MM.1S (cell line): ENCODE measurements around the gene LETM1.

ENCODE experiments used
- DNase-seq: peaks from one replicate; pipeline ENCODE4 v3.0.0-alpha.2; 2015
- H2AFZ ChIP-seq: fragments of 300-600 bp; sonication (generic); 2 replicates; pipeline ENCODE4 v1.6.0; 2016; ENCODE audit warnings: antibody characterized with exemption, low read length
- H3F3A ChIP-seq: fragments of 300-600 bp; sonication (generic); 2 replicates; pipeline ENCODE4 v1.6.1; 2016; ENCODE audit warnings: mild to moderate bottlenecking, antibody characterized with exemption, low read length, moderate library complexity, mixed read lengths; ENCODE audit not compliant: insufficient read depth
- H3K27ac ChIP-seq: fragments of 300-600 bp; sonication (generic); 2 replicates; pipeline ENCODE4 v1.5.1; 2016; ENCODE audit warnings: mild to moderate bottlenecking, low read length
- H3K27me3 ChIP-seq: fragments of 300-600 bp; sonication (generic); replicated peaks from 2 replicates; pipeline ENCODE4 v1.6.0; 2016; ENCODE audit warnings: low read length; ENCODE audit not compliant: insufficient read depth
- H3K36me3 ChIP-seq: fragments of 300-600 bp; sonication (generic); replicated peaks from 2 replicates; pipeline ENCODE4 v1.6.1; 2016; ENCODE audit warnings: mild to moderate bottlenecking, low read length, mixed read lengths; ENCODE audit not compliant: insufficient read depth
- H3K4me1 ChIP-seq: fragments of 300-600 bp; sonication (generic); 2 replicates; pipeline ENCODE4 v1.6.1; 2016; ENCODE audit warnings: low read length, mixed read lengths
- H3K4me2 ChIP-seq: fragments of 300-600 bp; sonication (generic); 2 replicates; pipeline ENCODE4 v1.6.0; 2016; ENCODE audit warnings: low read depth, low read length
- H3K4me3 ChIP-seq: fragments of 300-600 bp; sonication (generic); 2 replicates; pipeline ENCODE4 v1.5.1; 2016; ENCODE audit warnings: low read length, mixed read lengths
- H3K79me2 ChIP-seq: fragments of 300-600 bp; sonication (generic); 2 replicates; pipeline ENCODE4 v1.6.1; 2016; ENCODE audit warnings: mixed run types, low read length, mixed read lengths
- H3K9ac ChIP-seq: fragments of 300-600 bp; sonication (generic); 2 replicates; pipeline ENCODE4 v1.6.1; 2016; ENCODE audit warnings: low read length, mixed read lengths
- H3K9me2 ChIP-seq: fragments of 300-600 bp; sonication (generic); replicated peaks from 2 replicates; pipeline ENCODE4 v1.6.1; 2016; ENCODE audit warnings: mild to moderate bottlenecking, low read length, mixed read lengths; ENCODE audit not compliant: insufficient read depth
- H3K9me3 ChIP-seq: fragments of 300-600 bp; sonication (generic); replicated peaks from 2 replicates; pipeline ENCODE4 v1.6.1; 2016; ENCODE audit warnings: mild to moderate bottlenecking, low read length, mixed read lengths; ENCODE audit not compliant: insufficient read depth
- H4K20me1 ChIP-seq: fragments of 300-600 bp; sonication (generic); 2 replicates; pipeline ENCODE4 v1.6.1; 2016; ENCODE audit warnings: mild to moderate bottlenecking, low read length, moderate library complexity, mixed read lengths; ENCODE audit not compliant: insufficient read depth
- CTCF ChIP-seq: fragments of 300-600 bp; sonication (generic); IDR thresholded peaks from 2 replicates; pipeline ENCODE4 v1.5.1; 2016; ENCODE audit warnings: antibody characterized with exemption, low read length, mixed read lengths
- EZH2 ChIP-seq: fragments of 300-600 bp; sonication (generic); optimal IDR thresholded peaks from 2 replicates; pipeline ENCODE3; 2017; ENCODE audit warnings: low read depth, mild to moderate bottlenecking, antibody characterized with exemption, low read length, mixed read lengths
- EZH2phosphoT487 ChIP-seq: fragments of 300-600 bp; sonication (generic); IDR thresholded peaks from 2 replicates; pipeline ENCODE4 v1.6.1; 2018; ENCODE audit warnings: antibody characterized with exemption, low read length

Gene LETM1

GRCh38 chr4:1899149-1900086 is 43.5 kb upstream of the LETM1 start:
- Histone ChIP-seq H2AFZ (no peak overlapping the region), H3K79me2 (peaks cover 97% of the 10 kb centered on the region), H3K9me3 (no peaks in the 10 kb centered on the region), H4K20me1 (peaks cover 48% of the 10 kb centered on the region), H3K9me2 (no peaks in the 10 kb centered on the region), H3K9ac (no peak overlapping the region), H3K4me1 (no peaks in the 10 kb centered on the region), H3K27me3 (no peaks in the 10 kb centered on the region), H3K4me3 (no peak overlapping the region), H3K4me2 (no peak overlapping the region), H3F3A (peaks cover 19% of the 10 kb centered on the region), H3K36me3 (peaks cover 23% of the 10 kb centered on the region), H3K27ac (peak overlapping the region; percentile 15; the same call in 1 of the 2 replicates)
- no peak for TF ChIP-seq EZH2phosphoT487
- peak; percentile 88 for TF ChIP-seq CTCF
- no peak for TF ChIP-seq EZH2
- peak; percentile 81 for DNase-seq

GRCh38 chr4:1898681-1899080 is 42.7 kb upstream of the LETM1 start:
- no peak overlapping the region for H2AFZ ChIP-seq

GRCh38 chr4:1898007-1898406 is 42.1 kb upstream of the LETM1 start:
- DNase-seq, result no peak
- H3K4me1 ChIP-seq, result no peaks in the 10 kb centered on the region
- peaks cover 99% of the 10 kb centered on the region for H3K79me2 ChIP-seq
- no peaks in the 10 kb centered on the region for H3K9me3 ChIP-seq
- no peak overlapping the region for H3K27ac ChIP-seq
- H4K20me1 ChIP-seq, result peaks cover 53% of the 10 kb centered on the region
- H3K4me2 ChIP-seq, result no peak overlapping the region
- H3K9ac ChIP-seq, result no peak overlapping the region
- H3K9me2 ChIP-seq, result no peaks in the 10 kb centered on the region
- H3K4me3 ChIP-seq, result no peak overlapping the region
- H3F3A ChIP-seq, result peaks cover 19% of the 10 kb centered on the region
- no peak overlapping the region for H2AFZ ChIP-seq
- TF ChIP-seq EZH2phosphoT487, result no peak
- no peak for TF ChIP-seq CTCF
- TF ChIP-seq EZH2, result no peak
- H3K36me3 ChIP-seq, result peaks cover 15% of the 10 kb centered on the region
- H3K27me3 ChIP-seq, result no peaks in the 10 kb centered on the region

More at GRCh38 chr4:1898681-1899080, 42.7 kb upstream of the LETM1 start:
- Histone ChIP-seq H3K27me3 (no peaks in the 10 kb centered on the region), H4K20me1 (peaks cover 48% of the 10 kb centered on the region), H3K4me3 (no peak overlapping the region), H3K4me1 (no peaks in the 10 kb centered on the region), H3K9ac (no peak overlapping the region), H3K27ac (peak overlapping the region; percentile 15; the same call in 1 of the 2 replicates), H3K4me2 (no peak overlapping the region), H3K9me3 (no peaks in the 10 kb centered on the region), H3K79me2 (peaks cover 98% of the 10 kb centered on the region), H3K9me2 (no peaks in the 10 kb centered on the region), H3F3A (peaks cover 19% of the 10 kb centered on the region), H3K36me3 (peaks cover 18% of the 10 kb centered on the region)
- TF ChIP-seq CTCF (no peak), EZH2phosphoT487 (no peak), EZH2 (no peak)
- no peak for DNase-seq
